Activated CD4-positive, alpha-beta T cell treated with anti-CD3 and anti-CD28 coated beads, Interleukin-2, Interleukin-4, amounts not matched to agents 100 ng/mL and 50 ng/mL, durations not matched to agents 16 hours and 8 hours (primary cell): ENCODE data around the gene USH1C.

ENCODE experiments used
- DNase-seq: peaks from one replicate; pipeline ENCODE4 v3.0.0-alpha.2; 2020; ENCODE audit warnings: low spot score

The USH1C gene

DNA sequence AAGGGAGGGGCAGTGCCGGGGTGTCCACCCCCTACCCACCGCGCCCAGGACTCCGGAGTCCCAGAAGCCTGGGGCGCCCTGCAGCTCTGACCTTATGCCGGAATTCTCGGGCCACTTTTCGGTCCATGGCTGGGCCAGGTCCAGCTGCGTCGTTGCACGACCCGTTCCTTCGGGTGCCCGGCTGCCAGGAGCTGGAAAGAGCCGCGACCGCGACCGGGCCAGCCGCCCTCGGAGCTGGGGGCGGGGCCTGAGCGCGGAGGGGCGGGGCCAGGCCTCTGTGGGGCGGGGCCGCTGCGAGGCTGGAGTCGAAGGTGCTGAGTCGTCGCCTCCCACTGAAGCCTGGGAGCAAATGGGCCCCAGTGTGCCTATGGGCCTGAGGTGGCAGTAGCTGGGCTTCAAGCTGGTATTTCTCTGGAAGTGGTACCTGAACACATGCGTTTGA lies at the start of gene USH1C:
Gene USH1C, minus strand, starts transcription at position 236 of the 442 bp plus-strand sequence. Its CDS starts 109 bp downstream, at position 127.
- no peak for DNase-seq

DNA sequence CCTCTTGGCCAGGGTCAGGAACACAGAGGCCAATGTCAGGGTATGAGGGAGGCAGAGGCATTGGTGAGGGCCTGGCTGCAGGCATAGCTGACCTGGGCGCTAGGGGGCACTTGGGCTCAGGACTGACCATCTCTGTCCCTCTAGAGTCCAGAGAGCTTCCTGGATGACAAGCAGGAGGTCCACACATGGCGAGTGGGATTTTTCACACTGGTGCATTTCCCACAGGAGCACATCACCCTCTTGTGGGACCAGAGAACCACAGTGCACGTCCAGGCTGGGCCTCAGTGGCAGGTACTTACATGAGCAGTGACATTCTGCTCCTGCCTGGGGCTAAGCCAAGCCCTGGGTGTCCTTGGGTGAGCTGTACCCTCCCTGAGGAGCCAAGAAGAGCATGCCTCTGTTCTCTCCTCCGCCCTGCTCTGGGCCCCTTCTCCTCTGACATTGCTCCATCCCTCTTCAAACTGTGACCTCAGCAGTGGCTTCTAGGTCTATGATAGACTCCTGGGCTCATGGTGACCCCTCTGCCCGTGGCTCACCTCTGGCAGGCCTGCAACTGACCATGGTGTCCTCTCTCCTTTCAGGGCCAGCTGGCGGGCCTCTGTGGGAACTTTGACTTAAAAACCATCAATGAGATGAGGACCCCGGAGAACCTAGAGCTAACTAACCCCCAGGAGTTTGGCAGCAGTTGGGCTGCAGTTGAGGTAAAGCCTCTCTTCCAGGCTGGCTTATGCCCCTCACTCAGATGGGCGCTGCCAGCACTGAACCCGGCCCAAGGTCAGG lies 49.4 kb upstream of the USH1C start:
- DNase-seq, result no peak

DNA sequence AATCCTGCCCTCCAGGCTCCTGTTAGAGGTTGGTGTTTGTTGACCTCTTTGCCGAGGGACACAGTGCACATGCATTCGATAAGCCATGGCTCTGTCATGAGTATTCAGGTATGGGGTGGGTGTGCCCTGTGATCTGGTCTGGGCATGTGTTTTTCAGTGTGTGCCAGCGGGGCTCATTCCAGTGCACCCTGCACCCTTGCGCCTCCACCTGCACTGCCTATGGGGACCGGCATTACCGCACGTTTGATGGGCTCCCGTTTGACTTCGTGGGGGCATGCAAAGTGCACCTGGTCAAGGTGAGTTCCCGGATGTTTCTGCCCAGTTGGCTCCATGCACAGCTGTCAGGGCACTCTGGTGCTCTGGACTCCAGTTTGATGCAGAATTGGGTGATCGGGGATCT lies 47.1 kb upstream of the USH1C start:
- no peak for DNase-seq

DNA sequence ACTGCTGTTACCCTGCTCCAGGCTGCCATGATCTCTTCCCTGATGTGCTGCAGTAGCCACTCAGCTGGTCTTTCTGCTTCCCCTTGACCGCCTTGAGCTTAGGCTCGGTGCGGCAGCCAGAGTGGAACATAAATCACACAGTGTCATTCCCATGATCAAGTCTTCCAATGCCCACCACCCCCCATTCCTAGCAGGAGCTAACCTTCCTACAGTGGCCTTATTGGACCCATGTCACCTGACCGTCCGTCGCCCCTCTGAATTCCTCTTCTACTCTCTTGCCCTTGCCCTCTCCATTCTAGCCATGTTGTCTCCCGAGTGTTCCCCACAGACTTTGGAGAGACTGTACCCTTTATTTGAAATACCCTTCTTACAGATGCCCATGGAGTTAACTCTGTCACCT lies 46.2 kb upstream of the USH1C start:
- DNase-seq, result no peak

DNA sequence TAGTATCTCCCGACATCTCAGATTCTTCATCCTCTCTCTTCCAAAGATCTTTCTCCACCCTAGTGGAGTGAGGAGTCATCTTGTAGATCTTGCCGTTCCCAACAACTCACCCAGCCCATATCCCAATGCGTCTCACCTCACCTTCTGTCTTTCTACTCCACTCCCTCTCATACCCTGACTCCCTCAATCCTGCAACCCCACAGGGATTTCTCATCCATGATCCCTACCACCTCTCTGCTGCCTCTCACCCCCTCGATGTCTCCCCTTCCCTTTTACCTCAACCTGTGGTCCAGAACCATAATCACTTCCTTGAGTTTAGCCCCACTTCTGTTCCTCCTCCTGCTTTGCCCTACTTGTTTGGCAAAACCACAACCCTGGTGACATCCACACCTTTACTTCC lies 44.5 kb upstream of the USH1C start:
- no peak for DNase-seq

DNA sequence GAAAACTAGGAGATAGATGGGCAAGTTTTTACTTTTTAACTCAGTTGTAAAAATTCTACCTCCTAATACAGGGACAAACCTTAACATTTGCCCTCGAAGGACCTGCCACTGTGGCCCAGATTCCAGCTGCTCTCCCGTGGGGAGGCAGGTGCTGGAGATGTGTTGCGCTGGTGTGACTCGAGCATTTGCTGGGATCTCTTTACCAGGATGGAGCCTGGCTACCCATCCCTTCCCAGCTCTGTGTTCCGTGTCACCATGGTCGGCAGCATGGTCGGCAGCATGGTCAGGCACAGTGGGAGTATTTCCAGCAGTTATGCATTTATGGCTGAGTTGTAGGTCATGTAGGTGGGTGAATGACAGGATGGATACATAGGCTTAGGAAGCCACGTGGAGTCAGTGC lies 44.0 kb upstream of the USH1C start:
- no peak for DNase-seq

DNA sequence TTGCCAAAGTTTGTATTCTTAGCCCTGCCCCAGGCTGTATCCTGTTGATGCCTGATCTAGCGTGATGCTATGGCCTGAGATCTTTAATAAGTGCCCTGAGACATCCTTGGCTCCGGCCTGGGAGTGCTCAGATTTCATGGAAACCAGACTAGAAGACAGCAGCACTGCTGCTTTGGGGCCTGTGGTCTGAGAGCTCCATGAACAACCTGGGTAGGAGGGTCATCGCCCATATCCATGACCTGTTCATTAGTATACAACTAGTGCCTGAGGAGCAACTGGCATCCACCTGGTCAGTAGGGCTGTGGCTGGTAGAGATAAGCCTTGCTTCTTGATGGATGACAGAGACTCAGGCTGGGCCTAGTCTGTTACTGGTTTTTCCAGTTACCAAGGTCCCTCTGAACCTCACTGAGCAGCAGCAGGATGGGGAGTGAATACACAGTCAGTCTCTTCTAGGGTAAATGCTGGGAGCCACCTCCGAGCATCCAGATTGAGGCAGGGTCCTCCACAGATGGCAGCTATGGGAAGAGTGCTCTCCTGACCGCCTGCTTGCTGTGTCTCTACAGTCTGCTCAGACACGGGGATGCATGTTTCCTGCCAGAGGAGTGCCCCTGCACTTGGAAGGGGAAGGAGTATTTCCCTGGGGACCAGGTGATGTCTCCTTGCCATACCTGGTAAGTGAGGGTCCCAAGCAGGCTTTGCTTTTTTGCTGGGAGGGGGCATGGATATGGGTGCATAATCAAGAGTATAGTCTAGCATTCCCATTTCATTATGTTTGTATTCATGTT lies 41.9 kb upstream of the USH1C start:
- no peak for DNase-seq

DNA sequence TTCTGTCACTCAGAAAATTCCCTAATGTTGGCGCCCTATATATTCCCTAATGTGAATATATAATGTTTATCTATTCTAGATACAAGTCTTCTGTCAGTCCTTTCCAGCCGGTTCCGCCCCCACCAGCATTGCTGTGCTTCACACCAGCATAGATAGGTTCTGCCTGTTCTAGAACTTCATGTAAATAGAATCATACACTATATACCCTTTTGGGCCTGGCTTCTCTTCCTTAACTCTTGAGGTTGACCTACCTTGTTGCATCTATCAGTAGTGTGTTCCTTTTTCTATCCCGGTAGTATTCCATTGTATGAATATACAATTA lies 37.5 kb upstream of the USH1C start:
- DNase-seq, result no peak

DNA sequence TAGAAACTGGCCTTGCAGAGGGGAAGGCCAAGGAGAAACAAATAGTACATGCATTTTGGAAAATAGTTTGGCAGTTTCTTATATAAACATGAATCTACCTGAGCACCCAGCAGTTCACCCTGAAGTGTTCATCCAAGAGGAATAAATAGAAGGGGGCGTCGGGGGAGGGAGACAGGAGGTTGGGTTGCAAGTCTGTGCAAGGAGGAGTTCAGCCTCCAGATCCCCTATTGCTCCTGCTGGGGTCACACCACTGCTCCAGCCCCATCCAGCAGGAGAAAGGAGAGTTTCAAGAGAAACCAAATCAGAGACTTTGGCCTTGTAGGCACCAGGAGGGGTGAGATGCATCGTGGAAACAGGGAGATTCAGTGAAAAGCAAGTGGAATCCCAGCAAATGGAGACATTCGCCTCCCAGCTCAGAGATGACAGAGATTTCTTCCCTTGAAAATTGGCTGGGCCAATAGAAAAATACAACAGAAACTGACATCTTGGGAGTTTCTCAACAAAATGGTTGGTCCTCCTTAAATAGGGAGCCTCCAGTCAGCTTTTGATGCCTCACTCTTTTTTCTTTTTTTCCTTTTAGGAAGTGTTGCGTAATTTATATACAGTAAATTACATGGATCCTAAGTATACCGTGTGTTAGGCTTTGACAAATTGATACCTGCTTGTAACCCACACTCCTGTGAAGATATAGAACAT lies 37.0 kb upstream of the USH1C start:
- no peak for DNase-seq

DNA sequence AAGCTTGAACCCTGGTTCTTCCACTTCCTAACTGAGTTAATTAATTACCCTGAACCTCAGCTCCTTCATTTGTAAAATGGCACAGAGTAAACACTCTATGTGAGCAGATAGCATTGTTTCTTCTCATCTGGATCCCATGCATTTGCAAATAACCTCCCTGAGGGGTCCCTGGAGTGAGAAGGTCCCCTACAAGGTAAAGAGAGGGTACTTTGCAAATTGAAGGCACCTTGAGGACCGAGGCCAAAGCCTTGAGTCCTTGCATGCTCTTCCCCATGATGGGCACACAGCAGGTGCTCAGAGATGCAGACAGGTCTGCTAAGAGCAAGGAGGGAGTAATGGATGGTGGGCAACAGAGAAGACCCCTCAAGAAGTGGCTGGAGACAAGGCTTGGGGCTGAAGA lies 36.1 kb upstream of the USH1C start:
- no peak for DNase-seq

DNA sequence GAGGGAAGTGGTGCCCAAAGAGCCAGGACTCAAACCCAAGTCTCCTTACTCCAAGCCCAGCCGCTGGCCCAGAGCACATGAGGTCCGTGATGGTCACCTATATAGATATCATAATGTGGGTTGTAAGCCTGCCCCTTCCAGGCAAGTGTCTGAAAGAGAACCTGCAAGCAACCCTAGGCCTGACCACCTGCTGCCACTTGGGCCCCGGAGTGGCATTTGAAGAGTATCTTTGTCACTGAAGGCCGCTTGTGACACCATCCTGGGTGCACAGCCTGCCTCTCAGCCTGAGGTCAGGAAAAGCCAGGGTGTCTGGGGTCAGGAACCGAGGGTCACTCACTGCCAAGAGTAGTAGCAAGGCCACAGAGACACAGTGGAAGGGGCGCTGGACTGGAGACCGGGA lies 35.2 kb upstream of the USH1C start:
- no peak for DNase-seq

DNA sequence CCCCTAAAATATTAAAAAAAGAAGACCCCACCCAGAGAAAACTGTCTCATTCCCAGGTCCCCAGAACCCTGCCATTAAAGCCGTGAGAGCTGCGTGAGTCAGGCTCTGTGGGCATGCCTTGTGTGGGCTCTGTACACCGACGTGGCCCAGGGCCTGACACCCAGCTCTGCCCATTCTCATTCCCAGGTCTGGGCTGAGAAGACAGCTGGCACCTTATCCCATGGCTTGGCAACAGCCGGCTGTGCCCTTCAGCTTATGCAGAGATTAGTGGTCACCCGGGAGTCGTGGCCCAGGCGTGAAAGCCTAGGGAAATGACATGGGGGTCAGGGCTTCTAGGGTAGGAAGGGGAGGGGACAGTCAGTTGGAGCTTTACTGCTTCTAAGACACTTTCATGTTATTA lies 34.7 kb upstream of the USH1C start:
- DNase-seq, result no peak

DNA sequence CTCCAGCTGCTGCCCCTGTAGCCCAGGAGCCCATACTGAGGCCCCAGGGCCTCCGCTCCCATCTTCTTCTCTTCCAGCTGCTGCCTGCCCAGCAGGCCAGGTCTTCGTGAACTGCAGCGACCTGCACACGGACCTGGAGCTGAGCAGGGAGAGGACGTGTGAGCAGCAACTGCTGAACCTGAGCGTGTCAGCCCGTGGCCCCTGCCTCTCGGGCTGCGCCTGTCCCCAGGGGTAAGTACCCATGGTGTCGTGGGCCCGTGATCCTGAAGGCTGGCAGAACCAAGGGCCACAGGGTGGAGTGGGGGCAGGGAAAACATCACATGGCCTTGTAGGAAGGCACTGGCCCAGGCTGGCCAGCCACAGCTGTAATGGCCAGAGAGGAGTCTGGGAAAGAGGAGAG lies 34.1 kb upstream of the USH1C start:
- DNase-seq, result no peak

DNA sequence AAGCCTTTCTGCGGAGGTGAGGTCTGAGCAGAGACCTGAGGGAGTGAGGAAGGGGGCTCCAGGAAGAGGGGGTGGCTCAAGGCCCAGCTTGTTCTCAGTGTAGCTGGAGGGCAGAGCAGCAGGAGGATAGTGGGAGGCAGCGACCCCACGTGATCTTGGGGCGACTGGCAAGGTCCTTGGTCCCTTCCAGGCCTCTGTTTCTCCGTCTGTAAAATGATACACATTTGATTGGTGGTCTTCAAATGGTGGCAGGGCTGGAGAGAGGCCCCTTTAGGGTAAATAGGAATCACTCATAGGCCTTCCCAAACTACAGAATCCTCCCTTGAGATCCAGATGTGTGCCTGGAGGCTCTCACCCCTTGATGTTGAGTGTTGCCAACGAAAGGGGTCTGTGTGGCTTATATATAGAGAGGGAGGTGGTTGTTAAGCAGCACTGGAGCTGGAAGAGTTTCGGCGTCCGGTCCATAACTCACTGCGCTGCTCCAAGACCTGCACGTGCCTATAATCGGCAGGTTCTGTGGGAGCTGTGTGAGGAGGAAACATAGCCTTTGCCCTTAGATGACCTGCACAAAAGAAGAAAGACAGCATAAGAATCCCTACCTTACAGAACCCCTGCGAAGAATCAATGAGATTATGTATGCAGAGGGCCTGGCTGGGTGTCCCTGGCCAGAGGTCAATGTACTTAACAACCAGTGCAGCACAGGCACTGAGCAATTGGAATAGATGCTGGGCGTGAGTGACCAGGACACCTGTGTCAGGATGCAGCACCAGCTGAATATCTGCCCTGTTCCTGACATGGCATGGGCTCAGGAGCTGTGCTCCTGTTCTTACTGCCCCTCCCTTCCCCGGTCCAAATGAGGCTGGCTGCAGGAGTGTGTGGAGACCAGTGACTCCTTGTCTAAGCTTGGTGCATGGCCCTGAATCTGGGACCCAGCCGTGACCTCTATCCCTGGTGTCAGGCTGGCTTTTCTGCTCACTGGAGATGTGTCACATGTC lies 31.5 kb upstream of the USH1C start:
- no peak for DNase-seq

DNA sequence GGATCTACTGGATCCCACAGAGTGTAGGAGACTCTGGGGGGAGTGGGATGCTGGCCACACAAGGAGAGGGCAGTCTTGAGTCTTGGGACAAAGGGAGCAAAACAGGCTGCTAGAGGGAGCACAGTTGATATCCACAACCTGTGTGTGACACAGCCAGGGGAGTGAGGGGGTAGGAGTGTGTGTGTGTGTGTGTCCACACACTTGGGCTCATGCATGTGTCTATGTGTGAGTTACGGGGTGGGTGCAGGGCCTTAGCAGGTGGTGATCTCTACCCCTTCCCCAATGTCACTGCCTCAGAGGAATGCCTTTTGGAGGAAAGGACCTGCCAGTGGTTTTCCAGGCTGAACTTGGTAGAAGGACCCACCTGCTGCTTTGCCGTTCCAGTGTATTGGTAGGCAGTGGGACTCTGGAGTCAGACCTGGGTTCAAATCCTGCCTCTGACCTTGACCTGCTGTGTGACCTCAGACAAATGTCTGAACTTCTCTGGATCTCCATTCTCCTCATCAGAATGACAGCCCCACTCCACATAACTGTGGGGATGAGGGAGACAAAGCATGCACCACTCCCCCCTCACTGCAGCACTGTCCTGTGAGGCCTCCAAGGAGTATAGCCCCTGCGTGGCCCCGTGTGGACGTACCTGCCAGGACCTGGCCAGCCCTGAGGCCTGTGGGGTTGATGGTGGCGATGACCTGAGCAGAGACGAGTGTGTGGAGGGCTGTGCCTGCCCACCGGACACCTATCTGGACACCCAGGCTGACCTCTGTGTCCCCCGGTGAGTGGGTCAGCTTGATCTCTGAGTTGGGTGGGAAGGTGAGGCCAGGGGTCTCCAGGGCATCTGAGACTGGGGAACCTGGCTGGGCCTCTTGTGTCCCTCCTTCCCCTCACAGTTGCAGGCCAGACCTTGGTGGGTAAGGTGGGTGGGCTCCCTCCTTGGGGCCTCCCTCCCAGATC lies 30.2 kb upstream of the USH1C start:
- DNase-seq, result no peak

DNA sequence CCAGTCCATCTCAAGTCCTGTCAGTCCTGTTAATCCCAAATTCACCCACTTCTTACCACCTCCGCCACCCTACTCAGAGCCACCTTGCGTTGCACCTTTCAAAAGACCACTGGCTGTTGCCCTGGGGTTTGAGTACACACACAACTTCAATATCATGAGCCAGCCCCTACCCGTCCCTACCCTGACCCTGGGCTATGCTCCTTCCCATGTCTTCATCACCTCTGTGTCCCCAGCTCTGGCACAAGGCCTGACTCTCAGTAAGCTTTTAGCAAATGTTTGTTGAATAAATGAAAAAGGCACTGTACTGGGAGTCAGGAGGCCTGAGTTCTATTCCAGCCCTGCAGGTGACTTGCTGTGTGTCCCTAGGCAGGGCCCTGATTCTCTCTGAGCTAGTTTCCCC lies 29.3 kb upstream of the USH1C start:
- DNase-seq, result no peak

DNA sequence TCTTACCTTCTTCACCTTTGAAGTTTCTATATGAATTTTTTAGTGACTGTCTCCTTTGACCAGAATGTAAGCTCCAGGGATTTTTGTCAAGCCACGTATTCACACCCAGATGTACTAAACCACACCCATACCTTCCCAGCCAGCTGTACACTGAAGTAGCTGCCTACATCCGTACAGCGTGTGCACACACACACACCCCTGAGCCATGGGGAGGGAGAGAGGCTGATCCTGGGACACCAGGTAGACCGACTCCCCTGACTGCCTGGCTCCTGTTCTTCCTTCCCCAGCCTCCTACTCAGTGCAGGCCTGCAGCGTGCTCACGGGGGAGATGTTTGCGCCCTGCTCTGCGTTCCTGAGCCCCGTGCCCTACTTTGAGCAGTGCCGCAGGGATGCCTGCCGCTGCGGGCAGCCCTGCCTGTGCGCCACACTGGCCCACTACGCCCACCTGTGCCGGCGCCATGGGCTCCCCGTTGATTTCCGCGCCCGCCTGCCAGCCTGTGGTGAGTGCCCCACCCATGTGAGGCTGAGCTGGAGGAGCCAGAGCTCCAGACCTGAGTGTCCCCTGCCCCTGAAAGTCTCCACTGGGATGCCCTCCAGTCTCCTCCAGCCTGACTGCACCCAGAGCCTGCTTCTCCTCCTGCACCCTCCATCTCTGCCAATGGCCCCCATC lies 28.7 kb upstream of the USH1C start:
- DNase-seq, result no peak

DNA sequence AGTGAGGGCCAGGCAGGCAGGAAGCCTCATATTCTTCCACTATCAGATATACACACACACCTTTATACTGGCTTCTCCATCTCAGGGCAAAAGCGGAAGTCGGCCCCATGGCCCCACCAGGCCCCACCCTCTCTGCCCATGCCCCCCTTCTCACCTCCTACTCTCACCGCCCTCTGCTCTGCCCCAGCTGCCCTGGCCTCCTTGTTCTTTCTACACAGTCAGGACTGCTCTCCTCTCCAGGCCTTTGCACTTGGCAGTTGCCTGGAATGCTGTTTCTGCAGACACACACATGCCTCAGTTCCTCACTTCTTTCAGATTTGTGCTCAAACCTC lies 28.1 kb upstream of the USH1C start:
- no peak for DNase-seq

DNA sequence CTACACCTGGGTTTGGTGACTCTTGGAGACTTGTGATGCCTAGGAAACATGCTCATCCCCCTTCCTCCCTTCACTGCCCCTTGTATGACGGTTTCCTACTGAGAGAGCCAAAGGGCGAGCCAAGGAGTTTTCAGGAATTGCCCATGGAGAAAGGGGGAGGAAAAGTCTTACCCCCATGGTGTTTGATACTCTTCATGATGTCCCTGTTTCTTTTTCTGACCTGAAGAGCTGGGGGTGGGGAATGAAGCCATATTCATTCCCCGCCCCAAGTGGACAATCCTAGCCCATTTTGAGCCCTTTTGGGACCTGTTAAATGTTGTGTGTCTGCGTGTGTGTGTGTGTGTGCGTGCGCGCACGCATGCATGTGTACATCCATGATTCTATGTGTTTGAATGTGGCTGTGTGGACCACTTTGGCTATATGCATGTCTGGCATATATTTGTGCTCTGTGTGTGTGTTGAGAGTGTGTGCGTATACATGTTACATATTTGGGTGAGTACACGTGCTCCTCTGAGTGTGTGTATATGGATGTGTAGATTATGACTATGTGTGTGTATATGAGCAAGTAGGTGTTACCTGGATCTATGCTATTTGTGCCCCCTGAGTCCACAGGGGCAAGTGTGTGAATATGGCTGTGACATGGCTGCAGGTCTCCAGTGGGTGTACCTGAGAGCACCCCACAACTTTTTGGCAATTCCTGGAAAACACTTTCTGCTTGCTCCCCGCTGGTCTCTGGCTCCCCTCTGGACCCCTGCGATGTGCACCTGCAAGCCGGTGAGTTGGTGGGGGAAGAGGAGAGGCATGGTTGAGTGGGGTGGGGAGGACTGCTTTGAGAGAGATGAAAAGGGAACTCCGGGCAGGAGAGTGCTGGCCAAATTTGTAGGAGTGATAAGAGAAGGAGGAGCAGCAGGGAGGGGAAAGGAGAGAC lies 27.5 kb upstream of the USH1C start:
- DNase-seq, result no peak
